ENCODE data around the gene KRTAP6-1.

Gene KRTAP6-1

DNA sequence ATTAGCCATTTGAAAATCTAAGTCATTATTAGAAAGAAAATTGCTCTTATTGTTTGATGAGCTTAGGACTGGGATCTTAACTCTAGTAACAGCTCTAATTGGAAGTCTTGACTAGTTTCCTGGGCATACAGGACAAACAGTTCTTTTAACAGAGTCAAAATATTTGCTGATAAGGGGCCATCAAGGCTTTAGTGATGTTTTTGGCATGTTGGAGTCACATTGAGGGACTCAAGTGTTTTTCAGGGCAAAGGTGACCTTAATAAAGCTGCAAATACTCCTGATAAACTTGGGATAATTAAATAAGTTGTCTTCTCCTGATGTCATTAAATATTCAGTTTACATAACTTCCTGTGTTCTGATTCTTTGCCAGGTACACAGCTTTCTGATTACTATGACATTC is 46.1 kb downstream of the KRTAP6-1 start:
- no peak for DNase-seq

DNA sequence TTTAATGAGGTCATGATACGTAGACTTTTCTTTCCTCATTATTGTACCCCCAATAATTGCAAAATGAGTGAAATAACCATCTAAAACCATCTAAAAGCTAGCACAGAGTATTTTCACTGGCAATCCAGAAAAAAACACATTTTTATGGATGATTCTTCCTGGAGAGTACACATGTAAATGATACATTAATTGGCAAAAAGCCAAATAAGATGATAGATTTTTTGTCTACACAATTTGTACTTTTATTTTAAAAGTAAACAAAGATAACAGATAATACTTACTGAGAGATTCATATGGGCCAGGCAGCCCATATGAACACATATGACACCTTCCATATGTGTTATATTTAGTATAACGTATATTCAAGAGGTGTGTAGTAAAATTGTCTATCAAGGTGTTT is 50.1 kb downstream of the KRTAP6-1 start:
- DNase-seq: no peak

All from NCI-H2107 (cell line).